HG03521 (cell line): Measurements from ENCODE around the gene CREB3L1.
A peak's percentile ranks its signal among the peaks of the same experiment; 100 is the strongest.

Source experiments
- ATAC-seq: cut with Tn5 transposase; IDR thresholded peaks from one replicate; pipeline ENCODE4 v1.9.1; 2021; ENCODE audit warnings: mild to moderate bottlenecking, moderate library complexity; ENCODE audit not compliant: unreplicated experiment

CREB3L1 gene

DNA sequence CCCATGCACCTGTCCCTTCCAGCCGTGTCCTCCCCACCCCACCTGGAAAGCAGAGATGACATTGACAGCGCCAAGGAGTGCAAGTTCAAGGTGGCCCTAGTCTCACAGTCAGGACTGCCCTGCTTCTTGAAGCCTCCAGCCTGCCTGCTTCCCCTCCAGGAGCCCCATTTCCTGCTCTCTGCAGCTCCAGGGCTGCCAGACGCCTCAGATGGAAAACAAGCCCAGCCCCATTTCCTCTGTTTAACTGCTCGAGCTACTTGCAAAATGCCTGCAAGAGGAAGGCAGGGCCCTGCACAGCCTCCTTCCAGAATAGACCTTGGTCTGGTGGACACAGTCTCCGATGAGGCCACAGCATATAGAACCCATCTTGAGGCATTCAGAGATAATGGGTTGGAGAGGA, 64.8 kb downstream of the CREB3L1 start:
- no peak for ATAC-seq

DNA sequence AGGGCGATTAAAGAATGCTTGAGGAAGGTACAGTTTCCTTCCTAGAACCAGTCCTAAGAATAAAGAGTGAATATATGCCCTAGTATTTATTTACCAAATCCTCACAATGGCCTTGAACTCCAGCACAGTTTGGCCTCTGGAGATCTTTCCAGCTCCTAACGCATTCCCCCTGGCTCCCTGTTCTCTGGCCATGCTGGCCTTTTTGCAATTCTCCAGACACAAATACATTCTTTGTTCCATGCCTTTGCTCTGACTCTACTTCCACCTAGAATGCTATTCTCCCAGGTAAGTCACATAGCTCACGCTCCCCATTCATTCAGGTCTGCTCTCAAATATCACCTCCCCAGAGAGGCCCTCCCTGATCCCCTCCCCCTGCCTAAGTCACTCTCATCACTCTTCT, 66.1 kb downstream of the CREB3L1 start:
- ATAC-seq, result no peak

DNA sequence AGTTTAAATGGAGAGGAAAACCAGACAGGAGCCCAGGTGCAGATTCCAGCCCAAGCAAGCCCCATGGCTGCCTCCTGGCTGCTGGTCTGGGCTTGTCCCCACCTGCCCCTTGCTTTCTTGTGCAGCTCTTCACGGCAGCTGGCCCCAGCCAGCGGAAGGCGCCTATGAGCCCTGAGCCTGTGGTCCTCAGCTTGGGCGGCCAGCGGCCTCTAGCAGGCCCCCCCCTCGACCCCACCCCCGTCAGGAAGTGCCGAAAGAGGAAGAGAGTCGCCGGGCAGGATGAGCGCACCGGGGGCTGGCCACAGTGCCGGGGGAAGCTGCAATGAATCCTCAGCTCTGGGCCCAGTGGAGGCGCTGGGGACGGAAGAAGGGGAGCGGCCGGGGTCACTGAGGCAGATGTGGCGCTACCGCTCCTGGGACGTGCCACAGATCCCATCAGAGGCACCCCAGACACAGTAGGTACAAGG, 67.7 kb downstream of the CREB3L1 start:
- ATAC-seq, result no peak

DNA sequence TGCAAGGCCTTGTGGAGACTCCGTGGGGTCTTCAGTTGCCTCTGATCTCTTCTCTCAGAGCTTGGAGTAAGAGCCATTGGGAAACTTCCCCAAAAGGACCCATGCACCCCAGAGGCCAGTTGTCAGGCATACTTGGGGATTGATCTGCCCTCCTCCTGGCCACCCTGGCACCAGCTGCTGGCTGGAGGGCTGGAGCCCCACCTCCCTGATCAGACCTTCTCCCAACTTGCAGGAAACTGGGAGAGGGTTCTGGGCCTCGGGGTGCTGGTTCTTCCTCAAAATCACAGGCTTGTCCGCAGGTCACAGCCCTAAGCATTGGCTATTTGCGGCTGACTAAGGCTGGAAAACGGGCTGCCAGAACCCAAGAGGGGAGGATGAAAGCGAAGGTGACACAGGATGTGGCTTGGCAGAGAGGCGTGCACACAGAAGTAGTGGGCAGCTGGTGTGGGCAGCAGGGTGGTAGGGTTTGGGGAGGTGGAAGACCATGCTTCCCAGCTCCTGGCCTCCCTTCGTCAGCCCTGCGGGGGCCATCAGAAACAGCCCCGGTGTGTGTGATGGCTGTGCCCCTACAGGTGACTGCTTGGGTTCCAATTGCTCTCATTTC, 68.5 kb downstream of the CREB3L1 start:
- ATAC-seq, result no peak

DNA sequence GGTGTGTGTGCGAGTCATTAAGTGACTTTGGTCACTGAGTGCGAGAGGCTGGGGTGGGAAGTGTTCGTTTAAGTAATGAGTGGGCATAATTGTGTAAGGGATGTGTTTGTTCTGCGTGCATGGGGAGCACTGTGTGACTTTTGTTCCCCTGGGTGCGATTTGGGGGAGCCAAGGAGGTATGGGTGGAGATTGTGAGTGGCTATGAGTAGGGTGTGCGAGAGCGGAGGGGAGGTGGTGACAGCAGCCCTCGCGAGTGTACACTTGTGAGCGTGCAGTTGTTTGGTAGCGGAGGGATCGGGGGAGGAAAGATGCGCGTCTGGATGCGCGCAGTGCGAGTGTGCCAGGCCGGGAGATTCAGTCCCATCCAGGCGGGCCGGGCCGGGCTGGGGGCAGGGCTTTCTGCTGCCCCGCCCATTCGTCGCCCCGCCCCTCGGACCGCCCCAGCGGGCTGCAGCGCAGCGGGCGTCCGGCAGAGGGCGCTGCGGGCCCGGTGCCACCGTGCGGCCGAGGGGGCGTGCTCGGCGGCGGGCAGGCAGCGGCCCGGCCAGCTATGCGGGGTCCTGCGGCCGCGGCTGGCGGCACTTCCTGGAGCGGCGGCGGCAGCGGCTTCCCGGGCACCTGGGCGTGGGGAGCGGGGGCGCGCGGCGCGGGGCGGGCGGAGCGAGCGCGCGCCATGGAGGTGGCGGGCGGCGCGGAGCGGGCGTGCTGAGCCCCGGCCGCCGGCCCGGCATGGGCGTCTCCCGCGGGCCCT, 69.6 kb downstream of the CREB3L1 start, which contains the start of gene DGKZ:
DGKZ (plus strand) TSS at position 578 of the 751 bp plus-strand sequence. CDS start 197 bp downstream, outside the sequence.
- ATAC-seq, result peak; percentile 66

DNA sequence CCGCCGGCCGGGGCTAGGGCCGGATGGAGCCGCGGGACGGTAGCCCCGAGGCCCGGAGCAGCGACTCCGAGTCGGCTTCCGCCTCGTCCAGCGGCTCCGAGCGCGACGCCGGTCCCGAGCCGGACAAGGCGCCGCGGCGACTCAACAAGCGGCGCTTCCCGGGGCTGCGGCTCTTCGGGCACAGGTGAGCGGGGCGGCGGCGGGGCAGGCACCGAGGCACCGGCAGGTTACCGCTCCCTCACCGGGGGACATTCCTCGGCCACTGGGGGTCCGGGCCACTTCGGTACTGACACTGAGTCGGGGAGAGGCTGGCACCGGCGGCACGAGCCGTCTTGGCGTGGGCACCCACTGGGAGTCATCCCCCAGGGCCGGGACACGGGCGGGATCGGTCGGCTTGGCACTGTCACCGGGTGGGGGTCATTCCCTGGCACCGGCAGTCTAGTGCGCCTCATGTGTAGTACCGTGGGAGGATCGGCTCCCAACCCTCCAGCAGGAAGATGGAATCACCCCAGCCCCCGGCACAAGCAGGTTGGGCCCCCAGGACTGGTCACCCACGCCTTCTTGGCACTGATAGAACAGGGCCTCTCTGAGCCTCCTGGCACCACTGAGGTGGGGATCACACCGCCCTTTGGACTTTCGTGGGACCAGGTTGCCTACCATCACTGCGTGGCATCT, 70.3 kb downstream of the CREB3L1 start:
- no peak for ATAC-seq

DNA sequence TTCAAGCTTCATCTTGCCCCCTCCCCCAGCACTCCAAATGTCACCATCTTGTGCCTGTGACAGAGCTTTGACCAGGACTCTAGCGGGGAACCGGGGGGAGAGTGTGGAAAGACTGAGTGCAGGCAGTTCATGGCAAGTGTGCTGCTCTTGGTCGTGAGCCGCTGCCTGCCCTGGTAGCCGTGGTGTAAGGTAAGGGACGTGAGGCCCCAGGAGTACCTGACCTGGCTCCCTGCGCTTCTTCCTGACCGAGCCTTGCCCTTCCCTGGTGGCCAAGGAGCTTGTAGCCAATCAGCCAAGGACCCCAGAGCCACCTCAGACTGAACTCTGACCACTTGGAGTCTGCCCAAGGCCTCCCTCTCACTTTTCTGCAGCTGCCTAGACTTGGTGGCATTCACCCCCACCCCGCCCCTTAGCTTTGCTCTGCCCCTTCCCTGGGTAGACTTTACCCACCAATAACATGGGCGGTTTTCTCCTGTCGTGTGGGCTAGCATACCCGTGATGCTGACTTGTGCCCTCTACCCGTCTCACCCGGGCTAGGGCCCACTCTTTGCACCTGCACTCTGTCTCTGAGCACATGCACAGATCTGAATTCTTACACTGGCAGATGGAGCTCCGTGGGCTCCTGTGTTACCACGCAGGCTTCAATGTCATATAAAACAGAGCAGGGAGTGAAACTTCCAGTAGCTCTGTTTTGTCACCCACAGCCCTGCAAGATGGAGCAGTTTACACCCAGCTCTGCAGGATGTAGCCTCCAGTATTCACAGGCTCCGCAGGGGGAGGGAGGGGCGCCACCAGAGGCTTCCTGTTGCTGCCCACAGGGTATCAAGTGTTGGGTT, 71.3 kb downstream of the CREB3L1 start:
- ATAC-seq, result no peak

DNA sequence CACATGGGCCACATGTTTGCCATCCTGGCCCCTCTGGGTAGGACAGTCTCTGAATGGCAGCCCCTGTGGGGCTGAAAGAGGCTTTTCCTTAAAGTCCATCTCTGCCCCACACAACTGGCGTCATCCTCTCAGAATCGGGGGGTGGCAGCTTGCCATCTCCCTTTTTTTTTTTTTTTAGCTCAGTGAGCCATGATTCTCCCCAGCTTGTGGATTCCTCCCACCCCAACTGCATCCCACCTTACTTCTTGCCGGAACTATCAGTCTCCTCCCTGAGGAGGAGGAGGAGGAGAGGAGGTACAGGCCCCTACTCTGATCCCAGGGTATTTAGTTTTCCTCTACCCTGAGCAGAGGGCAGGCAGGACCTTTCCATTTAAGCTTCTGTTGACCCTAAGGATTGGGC, 73.2 kb downstream of the CREB3L1 start:
- no peak for ATAC-seq

DNA sequence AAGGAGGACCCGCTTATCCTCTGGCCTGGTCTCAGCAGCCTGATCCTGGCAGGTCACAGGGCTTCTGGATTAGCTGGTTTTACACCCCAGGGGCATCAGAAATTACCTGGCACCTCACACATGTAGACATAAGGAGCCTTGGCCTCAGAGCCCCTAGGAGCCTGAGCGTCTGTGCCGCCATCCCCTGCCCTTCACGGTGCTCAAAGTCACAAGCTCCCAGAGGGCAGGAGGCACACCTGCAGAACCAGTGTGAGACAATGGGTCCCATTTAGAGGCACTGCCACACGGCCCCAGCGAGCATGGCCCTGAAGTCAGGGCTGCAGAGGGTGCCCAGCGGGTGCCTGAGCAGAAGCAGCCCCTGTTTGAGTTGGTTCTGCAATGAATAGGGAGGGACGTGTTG, 73.7 kb downstream of the CREB3L1 start:
- ATAC-seq, result no peak

DNA sequence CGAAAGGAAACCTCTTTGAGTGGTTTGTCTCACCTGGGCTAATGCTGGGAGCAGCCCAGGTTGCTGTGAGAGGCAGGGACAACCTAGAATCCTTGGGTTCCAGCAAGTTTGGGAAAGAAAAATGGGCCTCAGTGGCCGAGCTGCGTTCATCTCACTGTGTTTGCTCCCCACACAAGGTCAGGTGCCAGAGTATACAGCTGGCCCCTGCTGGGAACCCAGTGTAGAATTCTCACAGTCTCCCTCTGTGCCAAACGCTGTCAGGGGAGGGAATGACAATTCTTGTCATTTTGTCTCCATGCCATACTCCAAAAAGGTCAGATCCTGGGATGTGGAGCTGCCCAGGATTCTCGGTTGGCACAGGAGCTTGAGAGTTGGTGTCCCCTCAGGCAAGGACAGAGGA, 74.1 kb downstream of the CREB3L1 start:
- no peak for ATAC-seq

DNA sequence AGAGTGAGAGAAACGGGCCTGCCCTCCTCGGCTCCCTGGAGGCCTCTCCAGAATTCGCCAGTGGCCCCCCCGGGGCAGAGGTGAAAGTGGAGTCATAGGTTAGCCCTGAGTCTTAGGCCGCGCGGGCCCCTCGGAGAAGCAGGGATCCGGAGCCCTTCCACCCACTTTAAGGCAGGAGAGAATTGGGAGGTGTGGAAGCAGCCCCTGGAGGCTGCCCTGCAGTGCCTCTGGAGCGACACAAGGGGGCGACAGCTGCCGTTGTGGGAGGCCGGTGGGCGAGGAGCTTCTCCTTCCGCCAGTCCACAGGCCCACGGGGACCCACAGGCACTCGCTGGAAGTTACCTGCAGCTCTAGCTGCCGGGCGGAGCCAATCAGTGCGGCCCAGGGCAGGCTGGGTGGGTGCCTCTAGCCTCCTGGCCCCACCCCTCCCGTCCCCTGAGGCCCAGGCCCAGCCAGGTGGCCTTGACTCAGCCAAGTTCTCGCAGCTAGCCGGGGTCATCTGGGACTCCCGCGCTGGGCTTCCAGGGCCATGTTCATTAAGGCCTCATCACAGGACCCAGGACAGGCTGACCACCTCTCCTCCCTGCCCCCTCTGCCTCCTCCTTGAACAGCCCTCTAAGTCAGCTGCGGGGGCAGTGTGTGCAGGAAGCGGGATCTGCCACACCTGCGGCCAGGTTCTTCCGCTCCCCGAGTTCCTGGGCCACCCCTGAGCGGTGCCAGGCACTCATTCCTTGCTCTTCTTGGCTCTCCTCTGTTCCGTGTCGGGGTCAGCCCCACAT, 74.8 kb downstream of the CREB3L1 start:
- ATAC-seq, result no peak

DNA sequence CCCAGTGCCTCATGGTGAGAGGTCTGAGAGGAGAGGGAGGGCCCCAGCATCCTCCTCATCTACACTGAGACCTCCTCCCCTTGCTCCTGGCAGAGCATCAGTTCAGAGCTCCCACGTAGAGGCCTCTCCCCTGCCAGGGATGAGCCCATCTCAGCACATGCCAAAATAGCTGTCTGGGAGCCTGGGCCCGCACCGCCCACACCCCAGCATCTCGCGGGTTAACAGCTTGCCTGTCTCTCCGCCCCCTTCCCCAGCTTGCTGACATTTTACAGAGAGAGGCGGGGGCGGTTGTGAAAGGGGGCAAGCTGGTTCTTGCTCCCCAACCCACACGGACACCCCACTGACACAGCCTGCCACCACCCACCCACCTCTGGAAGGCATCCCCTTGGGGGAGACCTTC, 76.2 kb downstream of the CREB3L1 start:
- no peak for ATAC-seq

DNA sequence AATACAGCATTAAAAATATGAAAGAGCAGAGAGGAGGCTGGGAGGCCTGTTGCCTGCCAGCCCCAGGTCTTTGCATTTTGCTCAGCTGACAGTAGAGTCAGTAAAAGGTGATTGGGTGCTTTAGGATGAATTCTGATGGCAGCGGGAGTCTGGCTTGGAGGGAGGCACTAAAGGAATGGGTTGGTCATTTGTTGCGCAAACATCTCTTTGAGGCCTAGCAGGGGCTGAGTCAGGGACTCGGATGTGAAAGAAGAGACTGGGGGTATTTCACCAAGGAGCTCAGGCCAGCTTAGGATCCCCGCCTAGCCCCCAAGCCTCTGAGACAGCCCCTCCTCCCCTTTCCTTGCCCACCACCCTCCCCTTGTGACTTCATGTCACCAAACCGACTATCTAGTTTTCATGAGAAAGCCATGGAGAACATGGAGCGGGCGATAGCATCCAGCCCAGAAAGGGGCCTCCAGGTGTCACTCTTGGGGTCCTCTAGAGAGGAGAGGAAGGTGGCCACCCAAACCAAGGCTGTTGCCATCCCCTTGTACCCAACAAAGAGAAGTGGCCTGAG, 79.5 kb downstream of the CREB3L1 start:
- ATAC-seq, result no peak

DNA sequence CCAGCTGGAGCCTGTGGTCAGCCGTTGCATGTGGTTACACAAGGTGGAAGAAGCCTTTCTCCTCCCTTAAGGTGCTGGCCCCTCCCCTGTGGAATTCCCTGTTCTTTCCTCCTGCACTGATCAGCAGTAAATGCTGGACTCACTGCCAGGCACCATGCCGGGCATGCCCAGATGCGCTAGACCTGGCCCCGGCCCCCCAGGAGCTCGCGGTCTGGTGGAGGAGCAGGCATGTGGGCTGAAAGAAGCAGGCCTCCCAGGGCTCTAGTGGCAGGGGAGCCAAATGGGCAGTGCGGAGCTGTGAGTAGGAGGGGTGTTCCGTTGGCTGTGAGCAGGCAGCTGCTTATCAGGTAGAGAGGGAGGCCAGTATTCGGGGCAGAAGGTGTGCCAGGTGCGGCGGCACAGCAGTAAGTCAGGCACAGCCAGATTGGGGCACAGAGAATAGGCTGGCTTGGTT, 80.0 kb downstream of the CREB3L1 start:
- no peak for ATAC-seq

DNA sequence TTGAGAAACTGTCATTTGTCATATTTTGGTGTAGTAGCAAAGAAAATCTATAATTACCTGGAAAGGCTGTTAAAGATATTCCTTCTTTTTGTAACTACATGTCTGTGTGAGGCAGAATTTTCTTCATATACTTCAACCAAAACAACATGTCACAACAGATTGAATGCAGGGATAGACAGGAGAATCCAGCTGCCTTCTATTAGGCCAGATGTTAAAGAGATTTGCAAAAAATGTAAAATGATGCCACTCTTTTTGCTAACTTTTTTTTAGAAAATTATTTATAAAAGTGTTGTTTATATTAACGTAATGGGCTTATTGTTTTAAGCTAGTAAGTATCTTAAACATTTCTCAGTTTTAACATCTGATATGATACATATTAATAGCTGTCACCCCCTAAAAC, 82.5 kb downstream of the CREB3L1 start:
- ATAC-seq, result no peak

DNA sequence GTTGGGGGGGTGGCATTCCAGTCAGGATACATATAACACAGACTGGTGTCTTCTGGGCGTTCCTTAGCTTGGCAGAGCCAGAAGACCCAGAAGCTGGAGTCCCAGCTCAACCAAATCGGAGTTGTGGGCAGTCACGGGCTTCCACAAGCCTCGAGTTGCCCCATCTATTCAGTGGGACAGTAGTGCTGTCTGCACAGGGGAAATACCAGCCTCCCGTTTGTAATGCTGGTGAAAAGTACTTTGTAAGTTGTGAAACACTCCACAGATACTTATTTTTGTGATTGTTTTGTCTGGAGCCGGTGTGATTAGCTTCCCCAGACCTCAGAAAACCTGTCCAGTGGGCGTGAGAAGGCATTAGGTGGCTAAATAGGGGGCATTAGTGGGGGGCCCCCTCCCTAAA, 83.4 kb downstream of the CREB3L1 start:
- ATAC-seq, result no peak

DNA sequence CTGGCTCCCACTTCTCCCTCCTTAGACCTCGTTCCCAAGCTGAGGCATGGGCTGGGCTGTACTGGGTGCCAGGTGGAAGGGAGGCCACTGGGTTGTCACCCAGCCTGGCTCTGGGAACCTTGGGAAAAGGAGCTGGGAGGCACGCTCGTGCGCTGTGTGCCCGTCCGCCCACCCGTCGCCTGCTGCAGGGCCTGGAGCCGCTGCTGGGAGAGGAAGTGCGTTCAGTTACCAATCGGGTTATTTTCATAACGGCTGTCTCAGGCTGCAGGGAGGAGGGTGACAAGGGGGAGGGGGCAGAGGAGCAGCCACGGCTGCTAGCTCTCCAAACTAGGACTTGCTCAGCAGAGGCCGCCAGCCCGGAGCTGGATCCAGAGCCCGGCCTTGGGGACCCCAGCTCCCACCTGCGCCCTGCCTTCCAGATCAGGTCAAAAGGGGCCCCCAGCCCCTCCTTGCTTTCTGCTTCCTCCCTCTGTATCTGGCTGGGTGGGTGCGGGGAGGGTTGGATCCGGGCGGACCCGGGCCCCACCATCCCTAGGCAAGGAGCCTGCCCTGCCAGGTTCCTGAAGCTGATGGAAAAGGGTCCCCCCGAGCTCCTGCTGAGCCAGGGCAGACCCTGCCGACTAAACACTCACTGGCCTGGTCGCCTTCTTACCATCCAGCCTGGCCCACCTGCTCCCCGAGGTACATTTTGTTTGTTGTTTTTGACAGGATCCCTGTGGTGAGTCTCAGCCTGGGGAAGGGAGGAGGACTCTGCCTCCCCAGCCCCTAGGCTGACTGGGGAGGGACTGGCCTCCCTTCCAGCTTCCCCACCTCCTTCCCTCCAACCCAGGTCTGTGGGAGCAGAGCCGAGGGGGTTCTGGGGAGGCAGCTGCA, 84.1 kb downstream of the CREB3L1 start:
- peak; percentile 68 for ATAC-seq

DNA sequence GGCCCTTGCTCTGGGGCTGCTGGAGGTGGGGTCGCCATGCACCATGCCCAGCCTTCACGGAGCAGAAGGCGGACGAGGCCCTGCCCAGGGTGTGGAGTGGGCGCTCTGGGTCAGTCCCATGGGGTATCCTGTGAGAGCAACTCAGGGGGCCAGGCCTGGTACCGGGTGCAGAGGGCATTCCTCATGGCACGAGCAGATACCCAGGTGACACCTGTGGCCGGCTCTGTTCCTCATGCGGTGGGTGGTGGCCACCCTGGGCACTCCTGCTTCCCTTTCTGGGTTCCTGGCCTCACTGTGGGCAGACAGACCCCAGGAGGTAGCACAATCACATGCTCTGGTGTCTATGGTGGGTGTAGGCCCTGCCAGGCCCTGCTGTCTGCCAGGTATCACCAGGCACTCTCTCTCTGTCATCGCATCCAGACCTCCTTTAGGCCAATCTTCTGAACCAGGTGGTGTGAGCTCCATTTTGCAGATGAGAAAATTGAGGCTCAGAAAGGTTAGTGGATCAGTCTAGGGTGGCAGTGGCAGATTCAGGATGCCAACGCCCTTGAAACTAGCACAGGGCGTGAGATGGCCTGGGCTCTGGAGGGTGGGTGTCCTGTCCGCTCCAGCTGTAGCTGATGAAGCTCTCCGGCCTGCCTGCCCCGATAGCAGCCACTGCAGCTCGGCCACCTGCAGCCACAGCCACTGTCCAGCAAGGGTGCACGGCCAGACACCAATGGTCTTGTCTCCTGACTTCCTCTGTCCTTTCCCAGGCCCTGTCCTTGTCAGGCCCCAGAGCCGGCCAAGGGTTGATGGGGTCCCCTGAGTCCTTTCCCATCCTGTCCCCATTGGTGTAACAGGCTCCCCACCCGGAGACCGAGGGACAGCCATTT, 84.9 kb downstream of the CREB3L1 start:
- no peak for ATAC-seq
